ENCODE results near the gene LGALS14.
"Not testable (repeated sequence)": the region's sequence is repeated elsewhere in the genome, so short reads cannot be mapped to it uniquely, and the experiment has no call there.

LGALS14 gene

DNA sequence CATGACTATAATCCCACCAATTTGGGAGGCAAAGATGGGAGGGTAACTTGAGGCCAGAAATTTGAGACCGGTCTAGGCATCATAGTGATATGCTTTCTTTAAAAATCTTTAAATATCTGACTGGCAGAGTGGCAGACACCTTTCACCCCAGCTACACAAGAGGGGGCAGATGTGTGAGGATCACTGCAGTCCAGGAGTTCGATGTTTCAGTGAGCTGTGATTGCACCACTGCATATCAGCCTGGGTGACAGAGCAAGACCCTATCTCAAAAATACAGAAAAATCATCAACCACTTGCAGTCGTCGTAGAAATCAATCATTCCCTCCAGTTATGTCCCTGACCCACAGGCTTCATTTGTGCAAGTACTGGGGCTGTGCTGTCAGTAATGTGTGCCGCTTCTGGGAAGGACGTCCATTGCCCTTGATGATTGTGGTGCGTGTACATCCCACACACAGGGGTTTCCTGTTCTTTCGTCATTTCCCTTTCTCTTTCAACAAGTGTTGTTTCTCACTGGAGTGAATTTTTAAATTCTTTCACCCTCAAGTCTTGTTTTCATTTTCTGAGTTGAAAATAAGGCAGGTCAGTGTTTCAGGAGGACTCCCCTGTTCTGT lies 1.4 kb downstream of the LGALS14 start:
- H3K4me3 ChIP-seq (ENCODE audit: low read depth, low read length), result no peak overlapping the region
- TF ChIP-seq, protein P1, sequence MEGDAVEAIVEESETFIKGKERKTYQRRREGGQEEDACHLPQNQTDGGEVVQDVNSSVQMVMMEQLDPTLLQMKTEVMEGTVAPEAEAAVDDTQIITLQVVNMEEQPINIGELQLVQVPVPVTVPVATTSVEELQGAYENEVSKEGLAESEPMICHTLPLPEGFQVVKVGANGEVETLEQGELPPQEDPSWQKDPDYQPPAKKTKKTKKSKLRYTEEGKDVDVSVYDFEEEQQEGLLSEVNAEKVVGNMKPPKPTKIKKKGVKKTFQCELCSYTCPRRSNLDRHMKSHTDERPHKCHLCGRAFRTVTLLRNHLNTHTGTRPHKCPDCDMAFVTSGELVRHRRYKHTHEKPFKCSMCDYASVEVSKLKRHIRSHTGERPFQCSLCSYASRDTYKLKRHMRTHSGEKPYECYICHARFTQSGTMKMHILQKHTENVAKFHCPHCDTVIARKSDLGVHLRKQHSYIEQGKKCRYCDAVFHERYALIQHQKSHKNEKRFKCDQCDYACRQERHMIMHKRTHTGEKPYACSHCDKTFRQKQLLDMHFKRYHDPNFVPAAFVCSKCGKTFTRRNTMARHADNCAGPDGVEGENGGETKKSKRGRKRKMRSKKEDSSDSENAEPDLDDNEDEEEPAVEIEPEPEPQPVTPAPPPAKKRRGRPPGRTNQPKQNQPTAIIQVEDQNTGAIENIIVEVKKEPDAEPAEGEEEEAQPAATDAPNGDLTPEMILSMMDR (IDR thresholded peaks at IDR 0.05; ENCODE audit: low read depth, low read length), result no peak
- H3K9me3 ChIP-seq (ENCODE audit: severe bottlenecking), result no peaks in the 10 kb centered on the region
- no peak for DNase-seq
- H3K36me3 ChIP-seq, result no peaks in the 10 kb centered on the region
- H3K27me3 ChIP-seq (ENCODE audit: insufficient read depth, low read depth, severe bottlenecking), result peaks cover 83% of the 10 kb centered on the region
- no peak overlapping the region for H3K27ac ChIP-seq

DNA sequence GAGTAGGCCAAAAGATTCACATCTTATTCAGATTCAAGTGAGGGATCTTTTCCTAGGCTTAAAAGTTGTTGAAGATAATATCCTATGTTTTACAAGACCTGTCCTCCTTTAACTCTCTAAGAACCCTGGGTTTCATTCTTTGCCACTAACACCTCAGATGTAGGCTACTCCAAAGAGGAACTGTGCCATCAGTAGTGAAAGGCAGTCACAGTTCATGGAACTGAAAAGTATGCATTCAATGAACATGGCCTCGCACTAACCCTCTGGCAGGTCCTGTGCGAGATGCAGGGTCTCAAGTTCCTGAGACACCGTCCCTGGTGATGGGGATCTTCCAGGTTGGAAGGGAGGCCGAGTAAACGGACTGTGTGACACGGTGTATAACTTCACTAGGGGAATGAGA lies 4.3 kb downstream of the LGALS14 start:
- no peak overlapping the region for H3K27ac ChIP-seq
- DNase-seq, result no peak

DNA sequence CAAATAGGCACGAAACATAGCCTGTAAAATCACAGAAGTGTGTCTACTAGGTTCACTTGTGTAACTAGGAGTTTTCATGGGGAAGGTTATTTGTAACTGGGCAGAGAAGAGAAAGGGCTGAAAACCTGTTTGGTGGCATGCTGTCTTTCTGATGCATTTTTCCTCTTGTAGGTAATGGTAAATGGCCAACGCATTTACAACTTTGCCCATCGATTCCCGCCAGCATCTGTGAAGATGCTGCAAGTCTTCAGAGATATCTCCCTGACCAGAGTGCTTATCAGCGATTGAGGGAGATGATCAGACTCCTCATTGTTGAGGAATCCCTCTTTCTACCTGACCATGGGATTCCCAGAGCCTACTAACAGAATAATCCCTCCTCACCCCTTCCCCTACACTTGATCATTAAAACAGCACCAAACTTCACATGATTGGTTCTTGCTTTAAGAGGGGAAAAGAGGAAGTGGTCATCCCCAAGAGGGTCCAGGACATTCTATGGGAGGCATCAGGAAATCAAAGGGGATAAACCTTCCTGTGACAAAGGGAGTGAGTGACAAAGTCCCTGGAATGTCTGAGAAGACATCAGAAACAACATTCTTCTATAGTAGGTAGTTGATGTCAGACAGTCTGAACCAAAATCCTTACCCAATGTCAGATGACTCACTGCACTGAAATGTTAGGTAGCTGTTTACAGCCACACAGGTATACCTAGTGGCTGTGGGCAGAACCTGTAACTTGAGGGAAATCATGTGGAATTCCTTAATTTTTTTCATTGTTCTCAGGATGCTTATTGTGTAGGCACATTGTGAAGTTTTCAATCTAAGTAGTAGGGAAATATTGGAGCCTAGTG lies 5.0 kb downstream of the LGALS14 start:
- peaks cover 70% of the 10 kb centered on the region for H3K27me3 ChIP-seq (ENCODE audit: insufficient read depth, low read depth, severe bottlenecking)

More for the DNA sequence above, 4.3 kb downstream of the LGALS14 start:
- Histone ChIP-seq H3K36me3 (no peaks in the 10 kb centered on the region), H3K9me3 (ENCODE audit: severe bottlenecking) (no peaks in the 10 kb centered on the region), H3K27me3 (ENCODE audit: insufficient read depth, low read depth, severe bottlenecking) (peaks cover 75% of the 10 kb centered on the region), H3K4me3 (ENCODE audit: low read depth, low read length) (no peak overlapping the region)
- TF ChIP-seq, protein P1 (IDR thresholded peaks at IDR 0.05; ENCODE audit: low read depth, low read length), result no peak

DNA sequence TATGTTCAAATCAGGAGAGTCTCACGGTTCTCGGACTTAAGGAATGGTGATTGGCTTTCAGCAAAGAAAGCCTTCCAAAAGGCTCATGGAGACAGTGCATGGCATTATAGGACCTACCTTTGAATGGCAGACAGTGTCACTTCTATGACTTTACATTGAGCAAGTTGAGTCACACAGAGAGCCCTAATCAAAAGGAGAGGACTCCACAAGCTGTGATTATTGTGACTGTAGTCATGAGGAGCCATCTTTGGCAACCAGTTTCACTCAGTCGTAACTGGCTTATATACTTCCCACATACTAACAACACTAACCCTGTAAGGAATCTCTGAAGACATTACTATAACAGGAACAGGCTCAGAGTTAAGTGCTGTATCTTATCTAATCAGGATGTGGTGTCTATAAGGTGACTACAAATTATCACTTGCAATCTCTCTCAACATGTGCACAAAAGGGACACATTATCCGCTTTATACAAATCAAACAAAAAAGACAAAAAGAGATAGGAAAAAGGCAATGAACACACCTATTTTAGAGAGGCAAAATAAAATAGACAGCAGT lies 6.1 kb downstream of the LGALS14 start:
- TF ChIP-seq, protein P1 (IDR thresholded peaks at IDR 0.05; ENCODE audit: low read depth, low read length), result no peak
- Histone ChIP-seq H3K4me3 (ENCODE audit: low read depth, low read length) (no peak overlapping the region), H3K9me3 (ENCODE audit: severe bottlenecking) (peaks cover 5% of the 10 kb centered on the region), H3K27ac (no peak overlapping the region), H3K27me3 (ENCODE audit: insufficient read depth, low read depth, severe bottlenecking) (peaks cover 59% of the 10 kb centered on the region), H3K36me3 (no peaks in the 10 kb centered on the region)
- DNase-seq, result no peak

More for the DNA sequence above, 5.0 kb downstream of the LGALS14 start:
- TF ChIP-seq, protein P1 (IDR thresholded peaks at IDR 0.05; ENCODE audit: low read depth, low read length), result no peak
- no peak for DNase-seq
- Histone ChIP-seq H3K4me3 (ENCODE audit: low read depth, low read length) (no peak overlapping the region), H3K36me3 (no peaks in the 10 kb centered on the region), H3K27ac (no peak overlapping the region), H3K9me3 (ENCODE audit: severe bottlenecking) (no peaks in the 10 kb centered on the region)

DNA sequence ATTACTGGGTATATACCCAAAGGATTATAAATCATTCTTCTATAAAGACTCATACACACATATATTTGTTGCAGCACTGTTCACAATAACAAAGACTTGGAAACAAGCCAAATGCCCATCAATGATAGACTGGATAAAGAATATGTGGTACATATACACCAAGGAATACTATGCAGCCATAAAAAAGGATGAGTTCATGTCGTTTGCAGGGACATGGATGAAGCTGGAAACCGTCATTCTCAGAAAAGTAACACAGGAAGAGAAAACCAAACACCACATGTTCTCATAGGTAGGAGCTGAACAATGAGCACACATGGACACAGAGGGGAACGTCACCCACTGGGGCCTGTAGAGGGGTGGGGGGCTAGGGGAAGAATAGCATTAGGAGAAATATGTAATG lies 15.9 kb downstream of the LGALS14 start:
- not testable (repeated sequence) for H3K36me3 ChIP-seq; H3K4me3 ChIP-seq (ENCODE audit: low read depth, low read length); H3K9me3 ChIP-seq (ENCODE audit: severe bottlenecking); H3K27ac ChIP-seq; DNase-seq
- H3K27me3 ChIP-seq (ENCODE audit: insufficient read depth, low read depth, severe bottlenecking), result peaks cover 15% of the 10 kb centered on the region

DNA sequence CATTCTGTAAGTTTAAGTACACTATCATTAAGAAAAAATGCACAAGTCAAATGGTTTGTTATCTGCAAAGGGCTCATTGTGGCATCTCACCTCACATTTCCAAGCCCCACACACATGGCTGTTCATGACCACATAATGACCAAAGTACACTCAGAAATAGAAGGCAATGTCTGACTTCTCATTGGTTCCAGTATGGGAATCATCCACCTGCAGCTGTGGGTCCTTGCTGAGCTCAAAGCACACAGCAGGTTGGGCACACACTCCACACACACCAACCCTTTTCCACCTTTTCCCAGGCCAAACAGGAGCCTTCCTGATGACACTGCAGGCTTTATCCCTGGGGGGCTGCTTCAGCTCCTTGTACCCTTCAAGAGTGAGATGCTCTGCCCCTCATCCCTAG lies 21.7 kb downstream of the LGALS14 start:
- Histone ChIP-seq H3K36me3 (no peaks in the 10 kb centered on the region), H3K9me3 (ENCODE audit: severe bottlenecking) (no peaks in the 10 kb centered on the region), H3K27me3 (ENCODE audit: insufficient read depth, low read depth, severe bottlenecking) (peaks cover 49% of the 10 kb centered on the region), H3K27ac (no peak overlapping the region), H3K4me3 (ENCODE audit: low read depth, low read length) (no peak overlapping the region)
- TF ChIP-seq, protein P1 (IDR thresholded peaks at IDR 0.05; ENCODE audit: low read depth, low read length), result no peak
- DNase-seq, result no peak
